Activated naive CD4-positive, alpha-beta T cell (primary cell): ENCODE measurements around the gene UFSP2.
"Not testable (repeated sequence)": the region's sequence is repeated elsewhere in the genome, so short reads cannot be mapped to it uniquely, and the experiment has no call there.

ENCODE experiments used
- DNase-seq, 4 experiments: peaks; one replicate each; lab custom pipeline; 2025; lab: John Stamatoyannopoulos, UW

UFSP2 gene

DNA sequence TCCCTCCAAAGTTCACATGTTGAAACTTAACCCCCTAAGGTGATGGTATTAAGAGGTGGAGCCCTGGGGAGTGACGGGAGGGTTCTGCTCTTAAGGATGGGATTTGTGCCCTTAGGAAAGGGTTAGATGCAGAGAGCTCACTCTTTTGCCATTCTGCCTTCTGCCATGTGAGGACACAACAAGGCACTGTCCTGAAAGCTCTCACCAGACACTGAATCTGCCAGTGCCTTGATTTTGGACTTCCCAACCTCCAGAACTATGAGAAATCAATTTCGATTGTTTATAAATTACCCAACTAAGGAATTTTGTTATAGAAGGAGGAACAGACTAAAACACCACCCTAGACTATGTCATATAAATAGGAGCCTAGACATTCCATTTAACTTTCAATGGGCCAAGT lies 41.7 kb downstream of the UFSP2 start:
- no peak for DNase-seq

DNA sequence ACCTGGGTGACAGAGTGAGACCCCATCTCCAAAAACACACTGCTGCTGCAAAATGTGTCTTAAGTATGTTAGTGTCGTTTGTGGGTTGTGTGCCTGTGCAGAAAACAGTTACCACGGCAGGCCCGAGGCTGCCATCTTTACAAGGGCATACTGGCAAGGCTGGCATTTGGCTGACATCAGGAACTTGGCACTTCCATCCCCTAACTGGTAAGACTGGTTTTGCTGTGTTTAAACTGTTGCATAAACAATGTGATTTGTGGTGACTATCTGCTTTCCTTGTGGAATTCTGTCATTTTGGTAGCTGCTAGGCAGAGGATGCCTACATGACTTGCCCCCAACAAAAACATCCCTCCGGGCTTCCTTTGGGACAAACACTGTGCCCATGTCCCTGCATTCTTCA lies 42.3 kb downstream of the UFSP2 start:
- DNase-seq: no peak

DNA sequence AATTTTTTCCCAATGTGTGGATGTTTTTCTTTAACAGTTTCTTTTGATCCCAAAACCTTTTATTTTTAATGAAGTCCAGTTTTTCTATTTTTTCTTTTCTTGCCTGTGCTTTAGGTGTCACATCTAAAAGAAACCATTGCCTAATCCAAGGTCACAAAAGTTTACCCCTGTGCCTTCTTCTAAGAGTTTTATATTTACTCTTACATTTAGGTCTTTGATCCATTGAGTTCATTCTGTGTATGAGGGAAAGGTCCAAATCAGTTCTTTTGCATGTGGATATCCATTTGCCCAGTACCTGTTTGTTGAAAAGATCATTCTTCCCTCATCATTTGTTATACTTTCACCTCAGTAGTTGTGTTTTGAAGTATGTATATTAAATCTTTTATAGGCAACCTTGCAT lies 43.0 kb downstream of the UFSP2 start:
- DNase-seq: no peak

DNA sequence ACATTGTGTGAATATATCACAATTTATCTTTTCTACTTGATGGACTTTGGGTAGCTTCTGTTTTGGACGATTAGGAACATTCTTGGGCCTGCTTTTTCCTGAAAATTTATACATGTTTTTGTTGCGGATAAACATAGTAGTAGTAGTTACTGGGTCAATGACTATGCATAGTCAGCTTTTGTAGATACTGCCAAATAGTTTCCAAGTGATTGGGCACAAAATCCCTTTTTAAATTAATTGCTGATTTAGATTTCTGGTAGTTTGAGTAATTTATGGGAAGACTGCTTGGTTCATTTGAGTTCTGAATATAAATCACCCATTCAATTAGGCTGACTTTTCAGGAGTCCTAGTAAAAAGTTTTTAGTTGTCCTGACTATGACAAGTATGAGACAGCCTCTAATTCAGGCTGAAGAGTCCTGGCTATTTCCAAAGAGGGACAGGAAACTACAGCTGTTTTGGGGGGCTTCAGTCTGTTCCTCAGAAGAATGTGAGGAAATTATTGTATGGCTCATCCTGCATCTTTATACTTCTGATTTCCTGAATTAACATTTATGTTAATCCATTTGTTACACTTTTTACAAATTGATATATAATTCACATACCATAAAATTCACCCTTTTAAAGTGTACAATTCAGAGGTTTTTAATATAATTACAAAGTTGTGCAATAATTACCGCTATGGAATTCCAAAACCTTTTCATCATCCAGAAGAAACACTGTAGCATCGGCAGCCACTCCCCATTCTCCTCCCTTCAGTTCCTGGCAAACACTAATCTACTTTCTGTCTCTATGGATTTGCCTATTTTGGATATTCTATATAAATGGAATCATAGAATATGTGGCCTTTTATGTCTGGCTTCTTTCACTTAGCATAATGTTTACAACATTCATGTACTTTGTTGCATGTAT lies 44.2 kb downstream of the UFSP2 start:
- DNase-seq: no peak

DNA sequence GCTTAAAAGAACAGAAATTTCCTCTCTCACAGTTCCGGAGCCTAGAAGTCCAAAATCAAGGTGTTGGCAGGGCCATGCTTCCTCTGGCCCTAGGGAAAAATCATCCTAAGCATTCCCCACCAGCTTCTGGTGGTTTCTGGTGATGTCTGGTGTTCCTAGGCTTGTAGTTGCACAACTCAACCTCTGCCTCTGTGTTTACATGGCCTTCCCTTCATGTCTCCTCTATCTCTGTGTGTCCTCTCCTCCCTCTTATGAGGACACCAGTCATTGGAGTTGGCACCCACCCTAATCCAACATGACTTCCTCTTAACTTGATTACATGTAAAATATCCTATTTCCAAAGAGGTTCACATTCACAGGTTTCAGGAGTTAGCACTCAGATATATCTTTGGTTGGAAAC lies 45.4 kb downstream of the UFSP2 start:
- DNase-seq: no peak

DNA sequence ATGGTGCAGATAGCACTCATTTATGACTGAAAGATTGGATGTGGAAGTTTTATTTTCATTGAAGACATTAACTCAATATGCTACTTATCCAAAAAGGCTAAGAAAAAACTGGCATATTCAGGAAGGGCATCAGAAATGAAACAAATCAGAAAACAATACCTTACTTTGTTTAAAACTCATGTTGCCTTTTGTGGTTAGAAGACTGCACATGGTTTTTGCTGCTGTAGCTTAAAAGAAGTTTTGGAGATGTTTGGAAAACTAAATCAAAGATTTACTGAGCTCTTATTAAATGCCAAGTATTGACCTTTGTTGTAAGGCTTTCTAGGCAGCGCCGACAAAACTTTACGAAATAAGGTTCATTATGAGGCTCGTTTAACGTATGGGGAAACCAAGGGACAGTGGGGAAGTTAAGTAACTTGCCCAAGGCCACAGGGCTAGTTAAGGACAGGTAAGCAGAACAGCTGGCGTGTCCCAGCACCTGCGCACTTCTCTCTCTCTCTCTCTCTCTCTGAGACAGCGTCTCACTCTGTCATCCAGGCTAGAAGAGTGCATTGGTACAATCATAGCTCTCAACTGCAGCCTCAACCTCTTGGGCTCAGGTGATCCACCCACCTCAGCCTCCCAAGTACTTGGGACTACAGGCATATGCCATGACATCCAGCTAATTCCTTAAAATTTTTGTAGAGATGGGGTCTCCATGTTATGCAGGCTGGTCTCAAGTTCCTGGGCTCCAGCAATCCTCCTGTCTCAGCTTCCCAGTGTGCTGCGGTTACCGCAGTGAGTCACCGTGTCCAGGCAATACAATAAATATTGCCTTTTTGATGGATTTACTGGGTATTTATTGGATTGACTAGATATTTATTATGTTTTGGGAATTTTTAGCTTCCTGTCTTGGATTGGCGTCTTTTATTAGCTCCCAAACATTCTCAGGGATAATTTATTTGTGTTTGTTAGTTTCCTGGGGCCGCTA lies 46.2 kb downstream of the UFSP2 start:
- DNase-seq: no peak

DNA sequence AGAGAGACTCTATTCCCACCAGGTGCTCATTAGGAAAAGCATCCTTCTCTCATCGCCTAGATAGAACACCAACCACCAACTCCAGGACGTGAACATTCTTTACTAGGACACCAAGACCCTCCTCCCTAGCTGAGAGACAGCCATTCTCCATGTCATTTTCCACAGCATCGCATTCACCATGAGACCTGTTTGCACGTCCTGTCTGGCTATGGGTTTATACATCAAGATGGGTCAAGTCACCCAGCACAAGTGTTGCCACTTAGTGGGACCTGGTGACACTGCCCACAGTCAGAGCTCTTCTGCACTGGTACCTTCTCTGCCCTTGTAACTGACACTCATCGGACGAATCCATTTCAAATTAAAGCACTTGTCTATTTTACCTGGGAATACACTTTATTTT lies 47.5 kb downstream of the UFSP2 start:
- no peak for DNase-seq

DNA sequence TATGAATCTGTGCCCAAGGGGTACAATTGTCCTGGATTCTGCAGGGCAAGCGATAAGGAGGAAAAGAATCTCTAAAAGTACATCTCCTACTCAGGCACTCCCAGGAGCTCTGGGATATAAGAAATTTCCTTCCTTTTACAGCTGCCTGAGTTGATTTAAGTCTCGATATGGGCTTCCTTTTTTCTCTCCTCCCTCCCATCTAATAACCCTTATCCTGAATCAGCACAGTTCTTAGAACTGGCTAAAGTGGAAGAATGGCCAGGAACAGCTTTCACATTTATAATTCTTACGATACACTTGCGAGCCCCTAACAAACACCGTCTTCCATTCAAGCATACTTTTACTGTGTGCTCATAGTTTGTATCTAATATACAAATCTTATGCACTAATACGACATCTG lies 51.2 kb downstream of the UFSP2 start:
- DNase-seq: no peak

DNA sequence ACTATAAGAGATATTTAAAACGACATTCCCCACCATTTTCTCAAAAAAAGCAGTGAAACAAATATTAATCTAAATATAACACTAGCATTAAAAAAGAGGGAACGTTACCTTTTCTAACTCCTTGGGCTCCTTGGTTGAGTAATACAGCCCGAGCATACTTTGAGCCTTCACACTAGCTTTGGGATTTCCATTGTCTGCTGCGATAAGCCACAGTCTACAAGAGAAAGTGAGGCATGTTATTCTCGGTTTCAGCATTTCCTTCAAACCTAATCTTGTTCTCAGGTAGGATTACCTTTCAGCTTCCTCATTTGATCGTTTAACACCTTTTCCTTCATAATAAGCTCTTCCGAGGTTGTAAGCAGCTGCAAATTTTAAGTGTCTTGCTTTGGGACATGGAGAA lies 51.7 kb downstream of the UFSP2 start:
- no peak for DNase-seq

DNA sequence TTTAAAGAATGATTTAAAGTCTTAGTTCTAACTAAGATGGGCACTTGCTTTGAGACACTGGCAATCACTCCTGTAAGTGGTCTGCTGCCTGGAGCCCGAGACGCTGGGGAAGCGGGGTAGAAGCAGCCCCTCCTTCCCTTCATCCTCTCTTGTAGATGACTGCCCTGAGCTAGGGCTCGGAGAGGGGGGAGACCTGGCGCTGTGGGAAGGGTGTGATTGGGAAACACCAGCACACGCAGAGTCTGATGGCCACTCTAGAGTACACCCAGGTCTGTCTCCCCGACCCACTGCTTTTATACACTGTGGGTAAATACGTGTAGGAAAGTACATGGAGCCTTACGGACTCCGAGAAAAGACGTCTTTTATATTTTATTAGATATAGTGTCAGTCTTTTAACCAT lies 54.1 kb downstream of the UFSP2 start:
- no peak for DNase-seq

DNA sequence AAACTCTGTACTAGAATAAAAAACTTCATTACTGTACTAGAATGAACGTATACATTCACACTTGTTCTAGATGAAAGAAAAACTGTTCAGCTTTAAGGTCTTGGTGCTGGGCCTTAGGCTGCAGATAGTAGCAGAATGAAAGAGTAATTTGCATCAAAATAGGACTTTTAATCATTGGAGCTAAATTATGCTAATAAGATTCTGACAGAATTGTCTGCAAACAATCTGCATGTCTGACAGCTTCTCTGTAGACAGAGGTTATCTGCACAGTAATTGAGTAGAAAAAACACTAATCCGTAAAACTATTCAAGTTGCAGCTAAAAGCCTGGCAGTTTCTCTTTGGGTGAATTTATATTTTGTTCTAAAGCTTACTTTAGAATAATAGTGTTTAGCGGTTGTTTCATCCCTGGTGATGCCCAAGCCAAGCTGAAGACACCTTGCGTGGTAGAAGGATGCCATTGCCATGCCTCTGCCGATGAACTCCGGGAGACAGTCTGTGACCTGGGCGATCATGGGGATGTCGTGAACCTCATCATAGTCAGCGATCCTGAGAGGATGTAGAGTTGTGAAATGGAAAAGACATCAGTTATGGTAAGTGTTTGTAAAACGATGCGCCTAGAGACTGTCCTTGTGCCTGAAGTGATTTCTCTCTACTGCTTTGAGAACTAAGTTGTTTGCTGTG lies 55.4 kb downstream of the UFSP2 start:
- DNase-seq: no peak

DNA sequence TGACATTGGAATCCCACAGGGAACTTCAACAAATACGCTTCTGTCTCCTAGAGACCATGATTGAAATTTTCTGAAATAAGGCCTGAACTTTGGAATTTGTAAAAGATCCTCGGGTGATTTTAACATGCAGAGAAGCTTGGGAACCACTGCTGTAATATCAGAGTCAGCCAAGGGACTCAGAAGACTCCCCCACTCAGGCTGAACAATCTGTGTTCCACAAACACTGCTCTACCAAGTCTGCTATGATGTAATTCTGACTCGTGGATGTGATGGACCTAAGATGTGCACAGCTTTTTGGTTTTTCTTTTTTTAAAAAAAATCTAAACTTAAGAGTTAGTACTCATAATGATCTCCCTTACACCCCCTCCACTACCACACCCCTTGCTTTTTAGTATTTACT lies 56.0 kb downstream of the UFSP2 start:
- DNase-seq: no peak

DNA sequence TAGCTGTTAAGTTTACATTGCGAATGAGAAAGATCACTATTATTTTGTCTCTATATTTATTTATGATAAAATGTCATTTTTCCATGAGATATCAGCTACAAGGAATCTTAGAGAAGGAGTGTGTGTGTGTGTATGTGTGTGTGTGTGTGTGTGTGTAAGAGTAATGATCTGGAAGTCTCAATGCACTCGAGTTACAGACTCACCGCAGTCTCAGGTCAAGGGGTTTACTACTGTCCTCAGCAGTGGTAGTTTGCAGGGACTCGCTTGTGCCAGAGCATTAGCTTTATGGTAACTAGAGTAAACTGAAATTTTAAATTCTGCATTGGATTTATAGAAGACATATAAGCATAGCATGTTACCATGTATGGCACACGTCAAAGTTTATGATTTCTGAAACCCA lies 60.9 kb downstream of the UFSP2 start:
- DNase-seq: no peak

DNA sequence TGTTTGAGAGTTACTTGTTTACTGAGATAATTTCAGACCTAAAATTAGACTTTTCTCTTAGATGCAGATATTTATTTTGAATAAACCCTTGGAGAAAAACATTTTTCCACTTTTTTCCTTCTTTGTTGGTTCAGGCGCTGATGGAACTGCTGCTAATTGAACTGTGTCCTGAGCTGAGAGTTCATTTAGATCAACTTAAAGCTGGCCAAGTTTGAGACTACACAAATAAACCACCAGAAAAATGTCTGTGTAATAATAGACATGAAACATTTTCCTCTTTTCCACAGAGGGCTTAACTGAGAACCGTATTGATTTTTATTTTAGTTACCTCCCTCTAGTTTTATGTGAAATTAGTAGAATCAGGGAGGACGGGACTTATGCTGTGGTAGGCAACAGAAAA lies 62.5 kb downstream of the UFSP2 start:
- DNase-seq: no peak

DNA sequence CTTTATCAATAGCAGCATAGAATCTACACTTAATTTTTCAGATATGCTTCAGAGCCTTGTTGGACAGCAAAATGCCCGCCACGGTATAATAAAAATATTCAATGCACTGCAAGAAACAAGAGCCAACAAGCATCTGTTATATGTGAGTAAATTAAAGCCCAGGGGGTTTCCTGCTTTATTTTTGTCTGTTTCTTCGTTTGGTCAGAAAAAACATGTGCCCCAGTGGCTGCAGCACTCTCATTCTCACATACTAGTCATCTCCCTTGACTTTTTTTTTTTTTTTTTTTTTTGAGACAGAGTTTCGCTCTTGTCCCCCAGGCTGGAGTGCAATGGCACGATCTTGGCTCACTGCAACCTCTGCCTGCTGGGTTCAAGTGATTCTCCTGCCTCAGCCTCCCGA lies 63.2 kb downstream of the UFSP2 start:
- DNase-seq: not testable (repeated sequence)

DNA sequence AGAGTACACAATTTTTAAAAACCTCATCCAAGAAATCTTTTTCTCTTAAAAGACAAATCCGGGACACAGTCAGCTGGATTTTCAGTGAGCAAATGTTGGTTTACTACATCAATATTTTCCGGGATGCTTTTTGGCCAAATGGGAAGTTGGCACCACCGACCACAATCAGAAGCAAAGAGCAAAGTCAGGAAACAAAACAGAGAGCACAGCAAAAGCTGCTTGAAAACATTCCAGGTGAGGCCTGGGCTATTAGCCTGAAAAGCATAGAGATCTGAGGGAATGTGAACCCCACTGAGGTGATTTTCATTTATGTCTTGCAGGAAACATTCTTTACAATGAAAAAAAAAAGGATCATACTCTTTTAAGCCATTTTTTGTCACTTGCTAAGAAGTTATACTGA lies 63.9 kb downstream of the UFSP2 start:
- no peak for DNase-seq

DNA sequence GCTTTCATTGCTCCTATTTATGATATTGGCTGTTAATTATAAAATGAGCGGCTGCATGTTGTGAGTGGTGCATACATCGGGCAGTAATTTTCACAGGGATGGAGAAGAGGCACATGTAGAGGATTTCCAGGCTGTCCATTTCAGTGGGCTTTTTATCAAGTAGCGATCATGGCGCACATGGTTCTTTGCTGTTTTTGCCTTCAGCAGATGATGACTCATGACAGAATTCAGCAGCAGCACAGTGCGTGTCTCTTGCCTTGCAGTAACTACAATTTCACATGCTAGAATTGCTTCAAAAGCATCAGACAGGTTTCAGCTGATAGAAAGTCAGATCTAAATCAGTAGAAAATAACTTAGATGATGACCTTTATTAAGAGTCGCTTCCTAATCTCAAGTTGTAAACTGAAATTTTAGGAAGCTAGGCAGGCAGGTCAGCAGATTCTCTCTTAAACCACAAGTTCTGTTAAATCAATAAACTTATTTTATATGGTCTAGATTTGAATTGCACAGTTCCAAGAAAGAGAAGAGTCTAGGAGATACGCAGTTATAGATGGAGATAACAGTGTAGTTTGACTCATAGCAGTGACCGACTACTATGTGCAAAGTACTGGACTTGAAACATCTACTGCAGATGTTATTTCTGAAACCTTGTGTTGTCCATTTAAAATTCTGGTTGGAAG lies 65.9 kb downstream of the UFSP2 start:
- no peak for DNase-seq

DNA sequence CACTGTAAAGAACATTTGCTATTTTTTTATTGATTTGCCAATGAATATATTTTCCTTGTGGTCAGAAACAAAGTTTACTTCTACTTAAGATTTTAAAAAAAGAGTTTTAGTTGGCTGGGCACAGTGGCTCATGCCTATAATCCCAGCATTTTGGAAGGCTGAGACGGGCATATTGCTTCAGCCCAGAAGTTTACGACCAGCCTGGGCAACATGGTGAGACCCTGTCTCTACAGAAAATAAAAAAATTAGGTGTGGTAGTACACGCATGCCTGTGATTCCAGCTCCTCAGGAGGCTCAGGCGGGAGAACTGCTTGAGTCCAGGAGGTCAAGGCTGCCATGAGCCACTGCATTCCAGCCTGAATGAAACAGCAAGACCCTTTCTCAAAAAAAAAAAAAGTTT lies 66.8 kb downstream of the UFSP2 start:
- DNase-seq: no peak

DNA sequence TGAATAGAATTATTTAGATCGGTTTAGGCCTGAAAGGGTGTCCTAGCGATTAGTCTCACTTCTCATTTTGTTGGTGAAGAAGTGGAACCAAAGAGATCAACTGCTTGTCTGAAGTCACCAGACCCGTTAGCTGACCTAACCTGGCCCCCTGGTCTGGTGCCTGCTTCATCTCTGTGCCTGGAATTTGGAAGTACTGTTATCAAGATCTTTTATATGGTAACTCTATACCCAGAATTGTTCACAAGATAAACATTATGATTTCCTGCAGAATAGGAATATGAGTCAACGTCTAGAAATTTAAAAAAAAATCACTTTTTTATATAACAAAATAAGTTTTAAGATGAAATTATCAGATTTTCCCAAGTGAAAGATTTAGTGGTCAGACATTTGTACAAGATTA lies 67.2 kb downstream of the UFSP2 start:
- DNase-seq: no peak

DNA sequence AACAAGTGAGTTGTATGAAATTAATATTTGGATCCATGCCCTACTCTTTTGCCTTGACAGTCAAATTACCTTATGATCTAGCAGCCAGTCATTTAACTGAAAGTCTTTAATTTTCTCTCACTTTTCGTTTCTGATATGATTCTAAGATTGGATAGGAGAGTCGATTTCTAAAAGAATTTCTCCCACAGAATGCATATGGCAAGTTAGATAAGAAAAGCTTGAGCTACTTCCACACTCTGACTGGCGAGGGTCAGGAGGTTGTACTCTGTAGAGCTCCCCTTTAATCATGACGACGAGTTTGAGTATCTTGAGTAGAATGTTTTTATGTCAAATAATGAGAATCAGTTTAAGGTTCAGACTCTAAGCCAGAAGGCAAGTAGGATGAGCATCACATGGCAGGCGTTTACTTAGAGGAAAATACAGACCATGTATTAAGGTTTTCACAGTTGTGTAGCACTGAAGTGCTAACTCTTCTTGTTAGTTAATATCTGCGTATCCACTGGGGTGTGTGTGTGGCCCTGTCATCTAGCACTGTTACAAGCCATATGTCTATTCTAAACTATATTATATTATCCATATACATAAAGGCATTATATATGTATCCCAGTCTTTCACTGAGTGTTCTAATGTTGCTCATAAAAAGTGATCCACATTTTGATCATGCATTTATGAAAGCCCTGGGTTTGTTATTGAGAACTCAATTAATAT lies 67.9 kb downstream of the UFSP2 start:
- no peak for DNase-seq

DNA sequence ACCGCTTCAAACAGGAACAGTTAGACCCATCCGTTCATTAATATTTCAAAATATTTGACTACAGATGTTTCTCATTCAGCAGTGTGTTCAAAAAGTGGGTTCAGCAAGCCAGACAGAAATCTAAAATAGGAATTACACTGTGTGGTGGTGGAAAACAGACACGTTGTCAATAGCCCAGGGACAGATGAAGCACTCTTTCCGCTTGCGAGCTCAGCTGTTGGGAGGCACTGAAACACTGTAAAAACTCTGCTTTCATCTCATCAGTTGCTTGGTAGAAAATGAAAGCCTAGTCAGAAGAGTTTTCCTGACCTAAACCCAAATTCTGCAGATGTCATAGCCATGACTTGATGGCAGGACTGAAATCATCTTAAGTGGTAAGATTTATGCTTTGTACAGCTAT lies 68.6 kb downstream of the UFSP2 start:
- DNase-seq: no peak
